ENCODE data around the gene DCTD. TPM values are rescaled to one million over a fixed set of nuclear protein-coding genes. Genes with fewer than 3 reads are reported as not detected.

DCTD gene
- total RNA-seq, 4 donors from 2014 or later = 99.3 to 150 (median 119) TPM

GRCh38 chr4:182880387-182881356 is 36.5 kb downstream of the DCTD start:
- no peak for TF ChIP-seq POLR2A (IDR thresholded peaks at IDR 0.05)
- TF ChIP-seq CTCF (IDR thresholded peaks at IDR 0.05) = no peak
- peak; percentile 69 to 71 for DNase-seq
- Histone ChIP-seq H3K36me3 (no peaks in the 10 kb centered on the region), H3K4me3 (replicated peaks in 1 of 3) (no peak overlapping the region), H3K9me3 (no peaks in the 10 kb centered on the region), H3K27me3 (no peaks in the 10 kb centered on the region), H3K27ac (peak overlapping the region in 2 of 3 donors; percentile 2 to 3), H3K4me1 (peaks cover 10 to 23% of the 10 kb centered on the region in 2 donors)
- 42 to 49% methylated on average over 19 to 26 of the region's 26 CpGs for WGBS, 2 donors
- intact Hi-C loops (cut with DNase I) = no loop called here

GRCh38 chr4:182879913-182880312 is 37.3 kb downstream of the DCTD start:
- H3K4me3 ChIP-seq (replicated peaks in 1 of 3) = no peak overlapping the region
- H3K4me1 ChIP-seq = peaks cover 10 to 23% of the 10 kb centered on the region in 2 donors
- intact Hi-C loops (cut with DNase I) = no loop called here
- no peaks in the 10 kb centered on the region for H3K36me3 ChIP-seq
- WGBS, 2 donors = 90 to 96% methylated on average over 9 of the region's 9 CpGs
- H3K27me3 ChIP-seq = no peaks in the 10 kb centered on the region
- H3K27ac ChIP-seq = peak overlapping the region in 1 of 3 donors; percentile 2
- no peak for TF ChIP-seq POLR2A (IDR thresholded peaks at IDR 0.05)
- no peak for TF ChIP-seq CTCF (IDR thresholded peaks at IDR 0.05)
- no peak for DNase-seq
- no peaks in the 10 kb centered on the region for H3K9me3 ChIP-seq

- H3K27ac ChIP-seq = no peak overlapping the region
- 86 to 87% methylated on average over 10 to 15 of the region's 16 CpGs for WGBS, 2 donors
- intact Hi-C loops (cut with DNase I) = no loop called here
- TF ChIP-seq POLR2A (IDR thresholded peaks at IDR 0.05) (no peak), CTCF (IDR thresholded peaks at IDR 0.05) (no peak)
- H3K4me3 ChIP-seq (replicated peaks in 1 of 3) = no peak overlapping the region
- no peaks in the 10 kb centered on the region for H3K27me3 ChIP-seq
- peaks cover 10 to 23% of the 10 kb centered on the region in 2 donors for H3K4me1 ChIP-seq
- no peak for DNase-seq
- no peaks in the 10 kb centered on the region for H3K36me3 ChIP-seq
- H3K9me3 ChIP-seq = no peaks in the 10 kb centered on the region
Measured at GRCh38 chr4:182878633-182879495, 38.3 kb downstream of the DCTD start.

- intact Hi-C loops (cut with DNase I) = no loop called here
- 93 to 96% methylated on average over 9 of the region's 9 CpGs for WGBS, 2 donors
Measured at GRCh38 chr4:182877326-182877883, 39.8 kb downstream of the DCTD start.

More at GRCh38 chr4:182877326-182877883, 39.8 kb downstream of the DCTD start:
- H3K4me3 ChIP-seq (replicated peaks in 1 of 3) = no peak overlapping the region
- TF ChIP-seq CTCF (IDR thresholded peaks at IDR 0.05) (no peak), POLR2A (IDR thresholded peaks at IDR 0.05) (no peak)
- no peaks in the 10 kb centered on the region for H3K27me3 ChIP-seq
- H3K36me3 ChIP-seq = no peaks in the 10 kb centered on the region
- DNase-seq = no peak
- H3K4me1 ChIP-seq = peaks cover 10 to 23% of the 10 kb centered on the region in 2 donors
- no peak overlapping the region for H3K27ac ChIP-seq
- H3K9me3 ChIP-seq = no peaks in the 10 kb centered on the region
